GM12801 (cell line): ENCODE data around the gene FMNL3.

Experiments
- TF ChIP-seq, protein P1 (sequence below): IDR thresholded peaks from one replicate; pipeline ENCODE4 v1.5.1; 2011; ENCODE audit warnings: control low read depth; ENCODE audit not compliant: insufficient read length; ENCODE audit errors: extremely low read depth

The FMNL3 gene

GRCh38 chr12:49707128-49707811, at the start of gene FMNL3:
Gene FMNL3, minus strand, starts transcription at chr12:49707405. Its CDS starts 225 bp downstream, at chr12:49707180.
- TF ChIP-seq, protein P1, sequence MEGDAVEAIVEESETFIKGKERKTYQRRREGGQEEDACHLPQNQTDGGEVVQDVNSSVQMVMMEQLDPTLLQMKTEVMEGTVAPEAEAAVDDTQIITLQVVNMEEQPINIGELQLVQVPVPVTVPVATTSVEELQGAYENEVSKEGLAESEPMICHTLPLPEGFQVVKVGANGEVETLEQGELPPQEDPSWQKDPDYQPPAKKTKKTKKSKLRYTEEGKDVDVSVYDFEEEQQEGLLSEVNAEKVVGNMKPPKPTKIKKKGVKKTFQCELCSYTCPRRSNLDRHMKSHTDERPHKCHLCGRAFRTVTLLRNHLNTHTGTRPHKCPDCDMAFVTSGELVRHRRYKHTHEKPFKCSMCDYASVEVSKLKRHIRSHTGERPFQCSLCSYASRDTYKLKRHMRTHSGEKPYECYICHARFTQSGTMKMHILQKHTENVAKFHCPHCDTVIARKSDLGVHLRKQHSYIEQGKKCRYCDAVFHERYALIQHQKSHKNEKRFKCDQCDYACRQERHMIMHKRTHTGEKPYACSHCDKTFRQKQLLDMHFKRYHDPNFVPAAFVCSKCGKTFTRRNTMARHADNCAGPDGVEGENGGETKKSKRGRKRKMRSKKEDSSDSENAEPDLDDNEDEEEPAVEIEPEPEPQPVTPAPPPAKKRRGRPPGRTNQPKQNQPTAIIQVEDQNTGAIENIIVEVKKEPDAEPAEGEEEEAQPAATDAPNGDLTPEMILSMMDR: no peak

DNA sequence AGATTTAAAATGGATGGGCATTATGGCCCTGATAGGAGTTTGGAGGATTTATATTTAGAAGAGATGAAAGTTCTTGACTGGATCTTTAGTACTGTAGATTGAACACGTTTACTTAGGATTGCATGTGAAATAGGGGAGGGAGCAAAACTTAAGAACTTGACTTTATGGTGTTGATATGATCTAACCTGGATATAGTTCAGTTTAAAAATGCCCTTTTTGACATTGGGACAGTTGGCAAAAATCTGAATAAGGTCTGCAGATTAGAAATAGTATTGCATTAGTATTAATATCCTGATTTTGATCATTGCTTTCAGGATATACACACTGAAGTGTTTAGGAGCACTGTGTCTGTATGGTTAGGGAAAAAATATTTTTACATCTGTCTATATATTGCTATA, 43.8 kb upstream of the FMNL3 start:
- TF ChIP-seq, protein P1: no peak

- TF ChIP-seq, protein P1: no peak
Measured at GRCh38 chr12:49750027-49750995, 43.1 kb upstream of the FMNL3 start.

GRCh38 chr12:49748800-49749199, 41.6 kb upstream of the FMNL3 start:
- TF ChIP-seq, protein P1: no peak

- TF ChIP-seq, protein P1: no peak
Measured at GRCh38 chr12:49748306-49748705, 41.1 kb upstream of the FMNL3 start.

GRCh38 chr12:49744363-49744885, 37.2 kb upstream of the FMNL3 start:
- TF ChIP-seq, protein P1: no peak
